NCI-H128 (cell line): ENCODE data around the gene MORN1.

Source experiments
- DNase-seq: peaks from one replicate; lab custom pipeline; 2025; ENCODE audit not compliant: unreplicated experiment; lab: John Stamatoyannopoulos, UW

MORN1 gene

DNA sequence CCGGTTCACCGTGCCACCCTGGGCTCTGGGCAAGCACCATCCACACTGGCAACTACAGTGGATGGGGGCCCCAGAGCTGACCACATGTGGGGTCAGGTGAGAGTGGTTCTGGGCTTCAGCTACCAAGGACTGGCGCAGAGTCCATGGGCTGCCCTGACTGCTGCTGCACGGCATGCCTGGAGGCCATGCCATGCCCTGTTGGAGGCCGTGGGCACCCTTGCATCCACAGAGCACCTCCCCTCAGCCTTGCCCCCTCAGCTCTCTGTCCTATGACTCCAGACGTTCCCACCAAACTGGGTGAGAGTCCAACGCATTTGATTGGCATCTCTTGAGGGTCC, 15.5 kb downstream of the MORN1 start:
- no peak for DNase-seq

DNA sequence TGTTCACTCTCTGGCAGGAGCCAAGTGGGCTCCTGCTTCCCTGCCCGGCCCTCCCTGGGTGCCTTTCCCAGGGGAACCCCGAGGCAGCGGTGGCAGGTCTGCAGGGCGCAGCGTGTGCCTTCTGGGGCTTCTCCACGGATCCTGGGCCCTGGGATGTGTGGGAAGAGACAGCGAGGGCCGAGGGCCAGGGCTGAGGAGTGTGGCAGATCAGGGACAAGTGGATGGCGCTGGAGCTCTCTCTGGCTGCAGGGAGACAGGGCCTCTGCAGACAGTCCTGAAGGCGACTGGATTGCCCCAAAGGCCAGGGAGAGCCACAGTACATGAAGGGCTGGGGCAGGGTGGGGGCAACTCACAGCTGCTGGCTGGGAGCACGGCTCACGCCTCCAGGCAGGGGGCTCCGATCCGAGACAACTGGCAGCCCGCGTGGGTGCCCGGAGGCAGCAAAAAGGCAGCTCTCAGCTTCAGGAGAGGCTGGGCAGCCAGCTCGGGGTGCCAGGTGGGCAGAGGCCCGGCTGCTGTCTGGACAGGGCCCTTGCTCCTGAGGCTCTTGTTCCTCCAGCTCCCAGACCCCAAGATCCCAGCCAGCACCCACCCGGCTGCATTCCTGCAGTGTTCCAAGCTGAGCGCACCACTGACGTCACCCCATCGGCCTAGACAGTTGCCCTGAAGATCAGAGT, 16.0 kb downstream of the MORN1 start:
- DNase-seq: no peak

DNA sequence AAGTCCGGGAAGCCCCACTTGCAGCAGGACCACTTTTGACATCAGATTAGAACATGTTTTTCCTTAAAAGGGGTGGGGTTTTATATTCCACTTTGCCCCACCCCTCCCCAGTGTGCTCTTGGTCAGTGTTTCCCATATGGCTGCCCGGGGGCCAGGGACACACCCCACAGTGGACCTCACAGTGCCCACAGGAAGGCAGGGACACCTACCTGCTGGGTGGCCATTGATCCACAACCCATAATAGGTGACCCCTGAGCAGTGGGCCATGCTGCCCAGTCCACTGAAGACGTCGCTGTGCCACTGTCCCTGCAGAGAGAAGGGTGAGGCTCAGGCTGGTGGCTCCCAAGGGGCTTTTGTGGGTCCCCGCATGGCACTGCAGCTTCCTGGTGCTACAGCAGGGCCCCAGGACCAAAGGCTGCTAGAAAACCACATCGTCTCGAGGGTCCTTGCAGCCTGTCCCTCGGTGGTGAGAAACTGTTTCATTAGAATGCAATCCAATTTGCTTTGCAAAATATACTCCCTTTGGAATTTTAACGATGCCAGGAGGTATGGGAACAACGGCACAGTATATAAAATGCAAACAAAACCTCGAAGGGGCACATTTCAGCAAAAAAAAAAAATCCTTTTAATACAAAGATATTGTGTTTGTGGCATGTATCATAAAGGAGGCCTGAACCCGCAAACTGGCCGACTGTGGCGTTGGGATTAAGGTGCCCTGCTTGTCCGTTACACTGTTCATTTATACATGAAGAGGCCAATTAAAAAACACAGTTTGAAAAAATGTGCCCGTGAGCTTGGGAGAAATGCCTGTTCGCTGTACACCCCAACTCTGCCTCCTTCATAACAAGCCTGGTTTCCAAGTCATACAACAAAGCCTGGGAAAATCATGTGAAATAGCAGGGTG, 16.9 kb downstream of the MORN1 start:
- DNase-seq: no peak

- no peak for DNase-seq
Measured at GRCh38 chr1:2373551-2374251, 17.7 kb downstream of the MORN1 start.

DNA sequence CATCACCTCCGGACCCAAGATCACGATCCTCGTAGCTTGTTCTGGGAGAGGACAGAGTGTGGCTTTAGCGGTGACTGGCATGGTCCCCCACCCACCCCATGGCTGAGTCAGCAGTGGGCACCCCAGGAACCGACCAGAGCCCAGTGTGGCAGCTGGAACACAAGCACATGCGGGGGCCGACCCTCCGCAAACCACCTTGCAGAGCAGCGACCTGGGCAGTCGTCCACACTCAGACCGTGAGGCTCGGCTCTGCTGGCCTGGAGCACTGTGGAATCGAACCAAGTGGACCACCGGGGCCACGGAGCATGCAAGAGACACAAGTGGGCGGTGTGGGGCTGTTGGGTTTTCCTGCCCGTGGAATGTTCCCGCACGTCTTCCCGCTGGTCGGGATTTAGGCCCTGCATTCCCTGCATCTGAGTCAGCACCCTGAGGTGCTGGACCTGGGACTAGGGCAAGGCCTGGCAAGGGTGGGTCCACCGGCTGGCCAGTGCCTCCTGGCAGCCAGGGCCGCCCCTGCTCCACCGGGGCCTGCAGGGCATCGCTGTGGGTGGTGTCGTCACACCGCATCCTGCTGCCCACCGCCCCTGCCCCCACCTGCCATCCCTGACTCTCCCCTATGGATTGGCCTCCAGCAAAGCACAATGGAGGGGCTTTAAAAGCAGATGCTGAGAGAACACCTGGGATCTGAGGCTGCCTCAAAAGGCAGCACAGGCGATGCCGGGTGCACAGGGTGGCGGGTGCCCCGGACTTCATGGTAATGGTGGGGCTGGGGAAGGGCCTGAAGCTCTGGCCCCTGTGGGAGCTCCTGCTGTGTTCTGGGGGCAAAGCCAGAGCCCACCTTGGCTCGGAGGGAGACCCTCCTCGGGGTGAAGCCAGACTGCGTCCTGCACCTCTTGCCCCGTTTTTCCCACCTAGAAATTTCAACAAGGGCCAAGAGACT, 18.5 kb downstream of the MORN1 start:
- no peak for DNase-seq

- no peak for DNase-seq
Measured at GRCh38 chr1:2368053-2368744, 23.2 kb downstream of the MORN1 start.

- DNase-seq: no peak
Measured at GRCh38 chr1:2363847-2364513, 27.4 kb downstream of the MORN1 start.

DNA sequence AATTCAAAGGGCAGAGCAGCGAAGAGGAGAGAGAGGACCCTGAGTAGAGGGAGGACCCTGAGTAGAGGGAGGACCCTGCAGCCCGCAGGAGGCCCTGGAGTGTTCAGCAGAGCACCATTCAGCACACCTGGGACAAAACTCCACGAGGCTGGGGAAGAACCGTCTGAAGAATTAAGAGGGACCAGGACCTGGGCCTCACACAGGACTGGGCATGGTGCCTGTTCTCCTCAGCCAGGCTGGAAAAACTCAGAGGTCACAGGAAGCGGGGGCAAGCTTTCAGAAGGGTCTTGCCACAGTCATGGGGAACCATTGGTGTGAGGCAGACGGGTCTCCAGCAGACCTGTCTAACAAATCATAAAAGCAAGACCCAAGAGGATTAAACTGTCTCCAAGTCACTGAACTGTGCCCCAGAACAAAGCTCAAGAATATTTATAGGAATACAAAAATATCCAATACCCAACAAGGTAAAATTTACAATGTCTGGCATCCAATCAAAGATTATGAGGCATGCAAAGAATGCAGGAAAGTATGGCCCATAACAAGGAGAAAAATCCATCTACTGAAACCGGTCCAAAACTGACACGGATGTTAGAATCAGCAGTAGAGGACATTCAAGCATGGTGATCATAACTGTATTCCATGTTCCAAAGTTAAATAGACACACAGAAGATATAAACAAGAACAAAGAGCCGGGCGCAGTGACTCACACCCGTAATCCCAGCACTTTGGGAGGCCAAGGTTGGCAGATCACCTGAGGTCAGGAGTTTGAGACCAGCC, 30.6 kb downstream of the MORN1 start:
- DNase-seq: no peak

DNA sequence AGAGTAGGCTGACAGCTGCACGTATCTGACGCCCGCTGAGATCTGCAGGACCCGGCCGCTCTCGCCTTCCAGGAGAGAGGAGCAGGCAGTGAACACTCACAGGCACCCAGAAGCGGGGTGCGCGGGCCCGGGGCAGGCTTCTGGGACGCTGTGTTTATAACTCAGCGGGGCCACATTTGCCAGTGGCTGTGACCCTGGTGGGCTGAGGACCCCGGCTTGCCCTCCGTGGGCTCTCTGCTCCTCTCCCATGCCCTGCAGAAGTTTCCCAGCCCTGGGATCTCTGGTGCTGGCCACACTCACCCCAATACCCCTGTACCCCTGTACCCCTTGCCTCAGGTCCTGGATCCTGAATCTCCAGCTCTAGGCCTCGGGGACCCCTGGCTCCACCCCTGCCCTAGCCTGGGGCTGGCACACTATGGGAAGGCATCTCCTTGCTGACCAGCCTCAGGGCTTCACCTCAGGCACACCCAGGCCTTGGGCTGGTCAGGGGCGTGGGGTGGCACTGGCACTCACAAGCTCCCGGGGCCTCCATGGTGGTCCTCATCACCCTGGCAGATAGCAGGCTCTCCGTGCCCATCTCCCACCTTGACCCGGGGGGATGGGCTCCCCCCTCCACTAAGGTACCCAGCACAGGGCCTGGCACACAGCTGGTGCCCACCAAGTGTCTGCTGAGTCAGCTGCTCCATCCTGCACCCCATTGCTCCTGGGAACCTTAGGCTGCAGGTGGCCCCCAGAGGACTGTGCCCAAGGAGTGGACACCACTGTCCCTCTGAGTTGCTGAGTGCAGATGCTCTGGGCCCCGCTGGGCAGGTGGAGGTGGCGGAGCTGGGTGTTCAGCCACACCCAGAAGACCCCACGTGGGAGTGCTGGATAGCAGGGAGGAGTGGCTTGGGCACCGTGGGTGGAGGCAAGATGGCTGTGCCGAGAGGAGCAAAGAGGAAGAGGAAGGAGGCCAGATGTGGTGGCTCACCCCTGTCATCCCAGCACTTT, 32.4 kb downstream of the MORN1 start:
- DNase-seq: no peak

DNA sequence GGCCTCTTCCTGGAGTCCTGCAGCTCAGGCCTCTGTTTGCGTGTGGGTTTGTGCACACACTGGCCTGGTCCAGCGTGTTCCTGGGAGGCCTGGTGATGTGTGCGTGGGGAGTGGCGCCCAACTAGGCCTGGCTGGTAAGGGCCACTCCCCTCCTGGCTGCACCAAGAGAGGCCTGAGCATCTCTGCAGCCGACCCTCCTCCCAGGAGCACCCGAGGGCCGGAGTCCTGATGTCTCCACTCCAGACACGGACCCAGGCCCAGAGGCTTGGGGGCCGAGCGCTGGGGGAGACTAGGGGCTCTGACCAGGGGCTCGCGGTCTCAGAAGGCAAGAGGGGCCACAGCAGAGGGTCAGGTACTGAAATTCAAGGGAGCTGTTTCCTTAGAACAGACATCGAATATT, 33.3 kb downstream of the MORN1 start:
- DNase-seq: no peak

GRCh38 chr1:2356911-2357845, 34.2 kb downstream of the MORN1 start:
- DNase-seq: no peak

GRCh38 chr1:2356401-2356800, 35.0 kb downstream of the MORN1 start:
- no peak for DNase-seq

GRCh38 chr1:2355373-2356261, 35.7 kb downstream of the MORN1 start:
- no peak for DNase-seq

DNA sequence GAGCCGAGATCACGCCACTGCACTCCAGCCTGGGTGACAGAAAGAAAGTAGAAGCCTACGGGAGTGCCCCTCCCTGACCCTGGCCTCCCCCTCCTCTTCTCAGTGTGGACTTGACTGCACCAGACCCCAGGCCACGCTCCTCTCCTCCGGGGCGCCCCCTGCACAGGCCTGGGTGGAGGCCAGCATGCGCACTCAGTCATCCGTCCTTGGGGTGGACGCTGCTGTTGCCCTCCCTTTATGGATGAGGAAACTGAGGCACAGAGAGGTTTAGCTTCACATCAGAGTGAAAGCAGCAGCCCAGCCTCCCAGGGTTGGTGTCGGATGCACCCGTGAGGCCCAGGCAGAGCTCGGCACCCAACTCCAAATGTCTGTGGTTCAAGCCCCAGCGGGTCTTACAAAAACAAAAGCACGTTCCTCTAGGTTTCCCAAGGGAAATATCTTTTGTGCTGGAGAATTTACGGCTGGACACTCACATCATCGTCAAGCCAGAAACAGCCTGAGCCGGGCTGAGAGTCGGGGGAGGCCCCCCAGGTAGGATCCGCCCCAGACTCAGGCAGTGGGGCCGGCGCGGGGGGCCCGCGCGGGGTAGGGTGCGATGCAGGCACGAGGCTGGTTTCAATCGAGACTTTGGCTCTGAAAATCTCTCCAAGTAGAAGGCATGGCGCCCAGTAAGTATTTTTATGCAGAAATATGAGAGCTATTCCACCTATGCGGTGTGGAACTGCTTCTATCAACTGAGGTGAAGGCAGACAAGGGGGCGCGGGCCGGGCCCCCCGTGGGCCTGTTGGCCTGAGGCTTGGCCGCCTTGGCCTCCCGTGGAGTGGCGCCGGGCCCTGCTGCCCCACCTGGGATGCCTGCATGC, 36.6 kb downstream of the MORN1 start:
- DNase-seq: no peak
